GM23338 (cell line): ENCODE results near the gene TXNDC9. TPM values are rescaled to one million over a fixed set of nuclear protein-coding genes. Genes with fewer than 3 reads are reported as not detected.

ENCODE experiments used
- ATAC-seq: fragments of 200-7000 bp; cut with Tn5 transposase; 3 replicates; pipeline ENCODE4 v1.9.1; 2020
- DNase-seq: peaks from one replicate; pipeline ENCODE4 v3.0.0-alpha.2; 2015; ENCODE audit warnings: low spot score
- H2AFZ ChIP-seq: fragments of 200-600 bp; sonication (generic); 2 replicates; pipeline ENCODE4 v1.8.0; 2016; ENCODE audit warnings: antibody characterized with exemption, mild to moderate bottlenecking, moderate library complexity
- H3F3A ChIP-seq: fragments of 200-600 bp; sonication (generic); replicated peaks from 2 replicates; pipeline ENCODE4 v1.8.0; 2017; ENCODE audit warnings: antibody characterized with exemption, mixed run types, low read depth
- H3K27ac ChIP-seq: fragments of 200-600 bp; sonication (generic); 2 replicates; pipeline ENCODE4 v1.6.1; 2016; ENCODE audit warnings: low read depth
- H3K27me3 ChIP-seq: fragments of 200-600 bp; sonication (generic); 2 replicates; pipeline ENCODE4 v1.8.0; 2016; ENCODE audit warnings: mild to moderate bottlenecking, mixed run types, moderate library complexity; ENCODE audit not compliant: insufficient read depth
- H3K36me3 ChIP-seq: fragments of 200-600 bp; sonication (generic); 2 replicates; pipeline ENCODE4 v1.8.0; 2016; ENCODE audit warnings: mild to moderate bottlenecking; ENCODE audit not compliant: insufficient read depth
- H3K4me1 ChIP-seq: fragments of 200-600 bp; sonication (generic); 2 replicates; pipeline ENCODE4 v1.8.0; 2016; ENCODE audit warnings: mild to moderate bottlenecking, moderate library complexity; ENCODE audit not compliant: insufficient read depth
- H3K4me2 ChIP-seq: fragments of 200-600 bp; sonication (generic); 2 replicates; pipeline ENCODE4 v1.7.1; 2017; ENCODE audit warnings: mixed run types
- H3K4me3 ChIP-seq: fragments of 200-600 bp; sonication (generic); 2 replicates; pipeline ENCODE4 v1.6.1; 2016; ENCODE audit warnings: mixed run types
- H3K79me2 ChIP-seq: fragments of 200-600 bp; sonication (generic); replicated peaks from 2 replicates; pipeline ENCODE4 v1.8.0; 2017; ENCODE audit warnings: mild to moderate bottlenecking; ENCODE audit not compliant: insufficient read depth
- H3K9me2 ChIP-seq: fragments of 200-600 bp; sonication (generic); 2 replicates; pipeline ENCODE4 v1.8.0; 2017; ENCODE audit not compliant: insufficient read depth
- H4K20me1 ChIP-seq: fragments of 200-600 bp; sonication (generic); replicated peaks from 2 replicates; pipeline ENCODE4 v1.8.0; 2017; ENCODE audit warnings: mild to moderate bottlenecking; ENCODE audit not compliant: insufficient read depth
- H3K27ac Mint-ChIP-seq: 2 replicates; pipeline ENCODE4 v1.8.0; 2020; ENCODE audit warnings: inconsistent platforms, mild to moderate bottlenecking, moderate library complexity, mixed read lengths
- H3K27me3 Mint-ChIP-seq: 3 replicates; pipeline ENCODE4 v1.8.0; 2022; ENCODE audit warnings: low read depth, mild to moderate bottlenecking, moderate library complexity, mixed read lengths, inconsistent platforms; ENCODE audit not compliant: insufficient read depth, poor library complexity
- H3K36me3 Mint-ChIP-seq: 3 replicates; pipeline ENCODE4 v1.8.0; 2021; ENCODE audit warnings: low read depth, mild to moderate bottlenecking, inconsistent platforms, moderate library complexity, mixed read lengths
- H3K4me1 Mint-ChIP-seq: 3 replicates; pipeline ENCODE4 v1.8.0; 2020; ENCODE audit warnings: mild to moderate bottlenecking, inconsistent platforms, mixed read lengths
- H3K4me3 Mint-ChIP-seq: 3 replicates; pipeline ENCODE4 v1.8.0; 2021; ENCODE audit warnings: moderate library complexity, mild to moderate bottlenecking, inconsistent platforms, mixed read lengths
- H3K9me3 Mint-ChIP-seq: 3 replicates; pipeline ENCODE4 v1.8.0; 2020; ENCODE audit warnings: moderate library complexity, mild to moderate bottlenecking, inconsistent platforms, mixed read lengths
- CREB1 ChIP-seq: fragments of 250-450 bp; sonication (Bioruptor Pico); IDR thresholded peaks from 2 replicates; pipeline ENCODE4 v1.5.0; 2020; ENCODE audit warnings: low read depth, mild to moderate bottlenecking, moderate library complexity
- ETS1 ChIP-seq: IDR thresholded peaks from 2 replicates; pipeline ENCODE4 v1.6.1; 2016; ENCODE audit warnings: antibody characterized with exemption
- EZH2 ChIP-seq: fragments of 200-600 bp; sonication (generic); IDR thresholded peaks from one replicate; pipeline ENCODE4 v1.8.0; 2017; ENCODE audit warnings: antibody characterized with exemption, mild to moderate bottlenecking, low read depth; ENCODE audit not compliant: unreplicated experiment
- EZH2phosphoT487 ChIP-seq: fragments of 200-600 bp; sonication (generic); IDR thresholded peaks from one replicate; pipeline ENCODE4 v1.8.1; 2018; ENCODE audit warnings: antibody characterized with exemption; ENCODE audit not compliant: unreplicated experiment
- JUNB ChIP-seq: IDR thresholded peaks from one replicate; pipeline ENCODE4 v1.6.1; 2016; ENCODE audit warnings: antibody characterized with exemption; ENCODE audit not compliant: unreplicated experiment
- NANOG ChIP-seq: IDR thresholded peaks from 2 replicates; pipeline ENCODE4 v1.6.1; 2016; ENCODE audit warnings: antibody characterized with exemption, borderline replicate concordance
- POLR2AphosphoS5 ChIP-seq: IDR thresholded peaks from 2 replicates; pipeline ENCODE4 v1.6.1; 2016; ENCODE audit warnings: antibody characterized with exemption, low read depth
- REST ChIP-seq: IDR thresholded peaks from one replicate; pipeline ENCODE4 v1.6.1; 2018; ENCODE audit warnings: antibody characterized with exemption; ENCODE audit not compliant: unreplicated experiment
- STAT1 ChIP-seq: IDR thresholded peaks from one replicate; pipeline ENCODE4 v1.6.1; 2016; ENCODE audit warnings: antibody characterized with exemption; ENCODE audit not compliant: unreplicated experiment
- ZNF114 ChIP-seq: fragments of 250-450 bp; sonication (Bioruptor Pico); IDR thresholded peaks from 2 replicates; pipeline ENCODE4 v1.5.0; 2020; ENCODE audit warnings: mild to moderate bottlenecking, moderate library complexity
- ZNF331 ChIP-seq: fragments of 250-450 bp; sonication (Bioruptor Pico); IDR thresholded peaks from 2 replicates; pipeline ENCODE4 v1.5.0; 2020; ENCODE audit warnings: low read depth, mild to moderate bottlenecking, moderate library complexity
- polyA plus RNA-seq: library from polyadenylated mRNA; unstranded; fragments of >200 nt; fragmentation: Nextera tagmentation; extraction: Ambion mirVana; gene quantifications from 2 replicates; pipeline ENCODE4 v1.2.1, GENCODE V29; 2016
- total RNA-seq: library from RNA; depleted of rRNA; stranded (reverse); fragments of >200 nt; shearing (Covaris generic); gene quantifications from 2 replicates; pipeline ENCODE4 v1.2.3, GENCODE V29; 2014
- TF ChIP-seq, protein P1 (sequence below), 2 experiments: fragments of 200-600 bp in 1 of 2; sonication (generic) in 1 of 2; conservative IDR thresholded peaks; 2 replicates each; pipeline versions ENCODE4 v1.5.1 to v1.6.1; 2016 to 2017; ENCODE audit warnings: antibody characterized with exemption in 2 of 2, low read depth in 2 of 2, mild to moderate bottlenecking in 2 of 2, moderate library complexity in 1 of 2

TXNDC9 gene
- total and polyA plus RNA-seq, 2 experiments from 2014 or later = 54.4 to 67.4 TPM

GRCh38 chr2:99374747-99375146 lies 38.6 kb upstream of the TXNDC9 start:
- no peak overlapping the region for H3K4me3 Mint-ChIP-seq
- no peaks in the 10 kb centered on the region for H4K20me1 ChIP-seq
- peaks cover 29% of the 10 kb centered on the region for H3K36me3 ChIP-seq
- no peaks in the 10 kb centered on the region for H3F3A ChIP-seq
- H3K9me3 Mint-ChIP-seq = no peaks in the 10 kb centered on the region; the same call in 2 of the 3 replicates
- no peak overlapping the region for H3K27ac Mint-ChIP-seq
- peaks cover 86% of the 10 kb centered on the region for H3K36me3 Mint-ChIP-seq
- H3K27ac ChIP-seq = no peak overlapping the region
- H3K27me3 ChIP-seq = no peaks in the 10 kb centered on the region
- no peaks in the 10 kb centered on the region for H3K9me2 ChIP-seq
- TF ChIP-seq NANOG (no peak), ZNF114 (CRISPR knock-in tag) (no peak), EZH2 (no peak), REST (no peak)
- no peaks in the 10 kb centered on the region for H3K4me1 ChIP-seq
- H3K27me3 Mint-ChIP-seq = no peaks in the 10 kb centered on the region
- H3K4me1 Mint-ChIP-seq = no peaks in the 10 kb centered on the region
- H3K4me3 ChIP-seq = no peak overlapping the region
- H3K79me2 ChIP-seq = no peaks in the 10 kb centered on the region
- DNase-seq (no peak), ATAC-seq (no peak)
- no peak overlapping the region for H3K4me2 ChIP-seq
- no peak overlapping the region for H2AFZ ChIP-seq

DNA sequence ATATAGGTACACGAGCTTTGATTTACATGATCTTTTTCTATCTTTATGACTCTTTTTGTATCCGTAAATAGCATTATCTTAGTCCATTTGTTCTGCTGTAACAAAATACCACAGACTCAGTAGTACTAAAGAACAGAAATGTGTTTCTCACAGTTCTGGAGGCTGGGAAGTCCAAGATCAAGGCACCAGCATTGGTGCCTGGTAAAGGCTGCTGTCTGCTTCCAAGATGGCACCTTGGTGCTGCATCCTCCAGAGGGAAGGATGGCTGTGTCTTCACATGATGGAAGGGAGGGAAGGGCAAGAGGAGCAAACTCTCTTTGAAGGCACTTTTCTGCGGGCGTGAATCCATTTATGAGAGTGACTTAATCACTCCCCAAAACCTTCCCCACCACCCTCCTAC lies 37.0 kb upstream of the TXNDC9 start:
- Mint-ChIP-seq H3K27me3 (no peaks in the 10 kb centered on the region), H3K36me3 (peaks cover 90% of the 10 kb centered on the region), H3K4me3 (no peak overlapping the region), H3K9me3 (no peaks in the 10 kb centered on the region; the same call in 2 of the 3 replicates), H3K4me1 (no peaks in the 10 kb centered on the region), H3K27ac (no peak overlapping the region)
- ATAC-seq (no peak), DNase-seq (no peak)
- Histone ChIP-seq H3K9me2 (no peaks in the 10 kb centered on the region), H3K27ac (no peak overlapping the region), H3K36me3 (peaks cover 36% of the 10 kb centered on the region), H3K4me2 (no peak overlapping the region), H2AFZ (no peak overlapping the region), H3K79me2 (no peaks in the 10 kb centered on the region), H3K27me3 (no peaks in the 10 kb centered on the region), H3K4me1 (no peaks in the 10 kb centered on the region), H4K20me1 (no peaks in the 10 kb centered on the region), H3F3A (no peaks in the 10 kb centered on the region), H3K4me3 (no peak overlapping the region)
- TF ChIP-seq JUNB (no peak), STAT1 (no peak), CREB1 (CRISPR knock-in tag) (no peak), POLR2AphosphoS5 (no peak), NANOG (no peak), REST (no peak), EZH2 (no peak), ZNF114 (CRISPR knock-in tag) (no peak), ZNF331 (CRISPR knock-in tag) (no peak), EZH2phosphoT487 (no peak), ETS1 (no peak)
- TF ChIP-seq, protein P1, sequence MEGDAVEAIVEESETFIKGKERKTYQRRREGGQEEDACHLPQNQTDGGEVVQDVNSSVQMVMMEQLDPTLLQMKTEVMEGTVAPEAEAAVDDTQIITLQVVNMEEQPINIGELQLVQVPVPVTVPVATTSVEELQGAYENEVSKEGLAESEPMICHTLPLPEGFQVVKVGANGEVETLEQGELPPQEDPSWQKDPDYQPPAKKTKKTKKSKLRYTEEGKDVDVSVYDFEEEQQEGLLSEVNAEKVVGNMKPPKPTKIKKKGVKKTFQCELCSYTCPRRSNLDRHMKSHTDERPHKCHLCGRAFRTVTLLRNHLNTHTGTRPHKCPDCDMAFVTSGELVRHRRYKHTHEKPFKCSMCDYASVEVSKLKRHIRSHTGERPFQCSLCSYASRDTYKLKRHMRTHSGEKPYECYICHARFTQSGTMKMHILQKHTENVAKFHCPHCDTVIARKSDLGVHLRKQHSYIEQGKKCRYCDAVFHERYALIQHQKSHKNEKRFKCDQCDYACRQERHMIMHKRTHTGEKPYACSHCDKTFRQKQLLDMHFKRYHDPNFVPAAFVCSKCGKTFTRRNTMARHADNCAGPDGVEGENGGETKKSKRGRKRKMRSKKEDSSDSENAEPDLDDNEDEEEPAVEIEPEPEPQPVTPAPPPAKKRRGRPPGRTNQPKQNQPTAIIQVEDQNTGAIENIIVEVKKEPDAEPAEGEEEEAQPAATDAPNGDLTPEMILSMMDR (conservative IDR thresholded peaks at IDR 0.05; ENCODE audit: low read depth in 2 of 2) = no peak
